RWPE1 (cell line): ENCODE results near the gene MORC3.

ENCODE experiments used
- CTCF ChIA-PET: fragments of 350-600 bp; sonication (Branson Sonifier 250); formaldehyde crosslinking; extraction: SDS; loops from one replicate; lab custom pipeline; 2021; lab: Yijun Ruan, JAX
- POLR2A ChIA-PET: fragments of 400-600 bp; formaldehyde crosslinking; extraction: SDS; loops from one replicate; lab custom pipeline; 2020; ENCODE audit warnings: antibody characterized with exemption; ENCODE audit not compliant: low non-redundant PET; lab: Yijun Ruan, JAX
- DNase-seq: peaks from one replicate; pipeline ENCODE4 v3.0.0; 2012; ENCODE audit warnings: low spot score
- H3K27ac ChIP-seq: fragments of 450-650 bp; 2 replicates; pipeline ENCODE4 v1.5.1; 2017
- CTCF ChIP-seq: fragments of 450-650 bp; conservative IDR thresholded peaks from 2 replicates; pipeline ENCODE4 v1.5.1; 2017; ENCODE audit warnings: low read depth, mild to moderate bottlenecking

Gene MORC3

GRCh38 chr21:36403713-36404112, 83.7 kb downstream of the MORC3 start:
- TF ChIP-seq CTCF, result no peak
- no peak overlapping the region for H3K27ac ChIP-seq
- DNase-seq, result no peak
- POLR2A ChIA-PET, result no interaction called here
- CTCF ChIA-PET, result interaction anchor here (0.5 kb wide), 1 partner anchor 8 kb away, joined by 3 read pairs; no protein-coding TSS in a partner anchor

DNA sequence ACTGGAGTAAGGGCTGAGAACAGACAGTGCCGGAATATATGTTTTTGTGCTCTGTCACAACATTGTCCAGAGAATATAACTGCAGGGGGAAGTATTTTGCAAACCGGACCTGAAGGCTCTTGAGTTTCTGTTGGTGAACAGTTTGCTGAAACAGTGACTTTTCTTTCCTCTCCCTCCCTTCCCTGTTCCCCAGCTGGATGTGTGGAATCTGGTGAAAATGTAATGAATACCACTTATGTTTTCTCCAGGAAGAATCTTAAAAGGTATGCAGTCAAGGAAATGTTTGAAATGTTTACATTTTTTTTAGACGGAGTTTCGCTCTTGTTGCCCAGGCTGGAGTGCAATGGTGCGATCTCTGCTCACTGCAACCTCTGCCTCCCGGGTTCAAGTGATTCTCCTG, 88.6 kb downstream of the MORC3 start:
- peak overlapping the region; percentile 23; the same call in 1 of the 2 replicates for H3K27ac ChIP-seq
- CTCF ChIA-PET, result no interaction called here
- POLR2A ChIA-PET, result no interaction called here
- no peak for DNase-seq
- TF ChIP-seq CTCF, result no peak

DNA sequence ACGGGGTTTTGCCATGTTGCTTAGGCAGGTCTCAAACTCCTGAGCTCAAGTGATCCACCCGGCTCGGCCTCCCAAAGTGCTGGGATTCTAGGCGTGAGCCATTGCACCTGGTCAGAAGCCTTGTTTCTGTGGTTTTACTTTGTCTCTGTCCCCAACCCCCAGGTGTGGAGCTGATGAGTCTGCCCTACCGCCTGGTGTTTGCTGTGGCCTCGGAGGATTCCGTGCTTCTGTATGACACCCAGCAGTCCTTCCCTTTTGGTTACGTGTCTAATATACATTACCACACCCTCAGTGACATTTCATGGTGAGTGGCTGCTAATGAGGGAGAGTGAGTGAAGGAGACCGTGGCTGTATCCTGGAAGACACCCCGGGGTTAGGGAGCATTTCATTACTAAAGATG, 91.3 kb downstream of the MORC3 start:
- no peak for TF ChIP-seq CTCF
- DNase-seq, result no peak
- ChIA-PET CTCF (interaction anchor here (0.5 kb wide), 1 partner anchor 423 kb away, joined by 8 read pairs; no protein-coding TSS in a partner anchor), POLR2A (no interaction called here)
- no peak overlapping the region for H3K27ac ChIP-seq

GRCh38 chr21:36412916-36413315, 92.9 kb downstream of the MORC3 start:
- no peak for TF ChIP-seq CTCF
- POLR2A ChIA-PET, result no interaction called here
- CTCF ChIA-PET, result no interaction called here
- DNase-seq, result no peak
- H3K27ac ChIP-seq, result peak overlapping the region; percentile 7; the same call in 1 of the 2 replicates

- ChIA-PET CTCF (no interaction called here), POLR2A (no interaction called here)
- DNase-seq, result no peak
- no peak overlapping the region for H3K27ac ChIP-seq
- TF ChIP-seq CTCF, result no peak
Observed at GRCh38 chr21:36415375-36415774, 95.4 kb downstream of the MORC3 start.

DNA sequence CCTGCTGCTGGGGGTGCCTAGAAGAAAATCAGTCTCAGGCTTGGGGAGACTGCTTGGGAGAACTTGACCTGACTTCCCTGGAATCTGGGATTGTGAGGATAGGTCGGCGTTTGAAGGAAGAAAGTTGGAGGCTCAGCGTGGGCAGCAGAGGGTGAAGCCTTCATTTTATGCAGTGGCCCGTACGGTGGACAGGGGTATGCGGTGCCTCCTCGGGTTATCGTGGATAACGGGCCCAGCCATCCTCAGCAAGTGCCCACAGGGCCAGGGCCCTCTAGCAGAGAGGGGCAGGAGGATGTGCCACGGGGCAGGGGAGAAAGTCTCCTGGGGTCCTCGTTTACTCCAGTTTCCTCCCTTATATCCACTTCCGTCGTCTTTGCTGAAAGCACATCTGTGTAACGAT, 99.2 kb downstream of the MORC3 start:
- DNase-seq, result no peak
- POLR2A ChIA-PET, result no interaction called here
- peak overlapping the region; percentile 17; the same call in 1 of the 2 replicates for H3K27ac ChIP-seq
- TF ChIP-seq CTCF, result no peak
- CTCF ChIA-PET, result interaction anchor here (0.7 to 0.9 kb wide), 4 partner anchors 10 to 212 kb away, joined by 3 to 6 read pairs (median 4); no protein-coding TSS in a partner anchor
